SK-N-SH treated with all-trans-retinoic acid at 6 μM for 48 hours (cell line): ENCODE data around the gene HM13.

Experiments
- ARNTL ChIP-seq: fragments of 450-650 bp; formaldehyde crosslinking; IDR thresholded peaks from 2 replicates; pipeline ENCODE4 v1.5.0; 2020; ENCODE audit warnings: low read depth, mild to moderate bottlenecking, moderate library complexity, borderline replicate concordance
- BACH2 ChIP-seq: fragments of 250-450 bp; sonication (Bioruptor Pico); IDR thresholded peaks from 2 replicates; pipeline ENCODE4 v1.9.0; 2021; ENCODE audit warnings: mild to moderate bottlenecking, borderline replicate concordance
- CREB5 ChIP-seq: fragments of 250-450 bp; sonication (Bioruptor Pico); IDR thresholded peaks from 2 replicates; pipeline ENCODE4 v1.5.1; 2020; ENCODE audit warnings: low read depth, mild to moderate bottlenecking, moderate library complexity
- ESRRG ChIP-seq: fragments of 250-450 bp; sonication (Bioruptor Pico); IDR thresholded peaks from 2 replicates; pipeline ENCODE4 v1.6.1; 2021; ENCODE audit warnings: mild to moderate bottlenecking
- ISL1 ChIP-seq: fragments of 250-450 bp; sonication (Bioruptor Pico); IDR thresholded peaks from 2 replicates; pipeline ENCODE4 v2.1.2; 2022; ENCODE audit warnings: mild to moderate bottlenecking, moderate library complexity
- PATZ1 ChIP-seq: fragments of 250-450 bp; sonication (Bioruptor Pico); IDR thresholded peaks from 2 replicates; pipeline ENCODE4 v1.8.0; 2020; ENCODE audit warnings: mild to moderate bottlenecking, moderate library complexity, borderline replicate concordance
- POU6F1 ChIP-seq: fragments of 250-450 bp; sonication (Bioruptor Pico); IDR thresholded peaks from 2 replicates; pipeline ENCODE4 v1.8.0; 2021; ENCODE audit warnings: low read depth, mild to moderate bottlenecking, moderate library complexity, borderline replicate concordance
- PPARA ChIP-seq: fragments of 250-450 bp; sonication (Bioruptor Pico); IDR thresholded peaks from 2 replicates; pipeline ENCODE4 v1.5.0; 2020; ENCODE audit warnings: mild to moderate bottlenecking, borderline replicate concordance
- RARB ChIP-seq: fragments of 250-450 bp; sonication (Bioruptor Pico); IDR thresholded peaks from 2 replicates; pipeline ENCODE4 v1.8.0; 2021; ENCODE audit warnings: mild to moderate bottlenecking, moderate library complexity
- ZFP30 ChIP-seq: fragments of 450-650 bp; formaldehyde crosslinking; IDR thresholded peaks from 2 replicates; pipeline ENCODE4 v1.5.0; 2022; ENCODE audit warnings: mild to moderate bottlenecking, moderate library complexity
- ZNF8 ChIP-seq: fragments of 450-650 bp; formaldehyde crosslinking; IDR thresholded peaks from 2 replicates; pipeline ENCODE4 v1.5.0; 2020; ENCODE audit warnings: mild to moderate bottlenecking, moderate library complexity

GRCh38 chr20:31593221-31594001, 79.2 kb downstream of the HM13 start:
- TF ChIP-seq PPARA (no peak), POU6F1 (CRISPR knock-in tag) (no peak), CREB5 (CRISPR knock-in tag) (no peak), PATZ1 (no peak), ESRRG (CRISPR knock-in tag) (no peak), ARNTL (no peak), ZFP30 (no peak), BACH2 (CRISPR knock-in tag) (no peak), RARB (no peak), ZNF8 (no peak), ISL1 (CRISPR knock-in tag) (no peak)
